H9 (cell line): ENCODE measurements around the gene MS4A10. TPM values are rescaled to one million over a fixed set of nuclear protein-coding genes. Genes with fewer than 3 reads are reported as not detected.

Experiments
- DNase-seq: peaks from one replicate; pipeline ENCODE4 v3.0.0-alpha.2; 2017
- H2AFZ ChIP-seq: one replicate; pipeline ENCODE4 v1.6.1; 2013; ENCODE audit warnings: mild to moderate bottlenecking, low read length, control low read depth, moderate library complexity
- H2AK5ac ChIP-seq: 2 replicates; pipeline ENCODE4 v1.6.1; 2013; ENCODE audit warnings: low read length, control low read depth, mixed read lengths; ENCODE audit not compliant: insufficient read length
- H2BK120ac ChIP-seq: one replicate; pipeline ENCODE4 v1.6.1; 2013; ENCODE audit warnings: low read depth, mild to moderate bottlenecking, low read length, control low read depth, inconsistent platforms; ENCODE audit not compliant: poor library complexity, severe bottlenecking
- H2BK12ac ChIP-seq: 2 replicates; pipeline ENCODE4 v1.6.1; 2013; ENCODE audit warnings: low read length, control low read depth, mixed read lengths, low read depth; ENCODE audit not compliant: insufficient read length
- H2BK15ac ChIP-seq: 2 replicates; pipeline ENCODE4 v1.6.1; 2013; ENCODE audit warnings: low read depth, low read length, control low read depth
- H2BK20ac ChIP-seq: one replicate; pipeline ENCODE4 v1.6.1; 2013; ENCODE audit warnings: low read depth, mild to moderate bottlenecking, low read length, control low read depth, inconsistent platforms; ENCODE audit not compliant: poor library complexity, severe bottlenecking
- H2BK5ac ChIP-seq: 2 replicates; pipeline ENCODE4 v1.6.1; 2013; ENCODE audit warnings: low read length, control low read depth, mixed read lengths; ENCODE audit not compliant: insufficient read length
- H3K14ac ChIP-seq: 2 replicates; pipeline ENCODE4 v1.6.1; 2013; ENCODE audit warnings: low read length, control low read depth; ENCODE audit not compliant: insufficient read depth
- H3K18ac ChIP-seq: 2 replicates; pipeline ENCODE4 v1.6.1; 2013; ENCODE audit warnings: low read depth, mild to moderate bottlenecking, mixed read lengths, low read length, control low read depth; ENCODE audit not compliant: insufficient read length
- H3K23ac ChIP-seq: 2 replicates; pipeline ENCODE4 v1.6.1; 2013; ENCODE audit warnings: low read length, control low read depth, mixed read lengths, low read depth; ENCODE audit not compliant: insufficient read length
- H3K23me2 ChIP-seq: 2 replicates; pipeline ENCODE4 v1.6.1; 2013; ENCODE audit warnings: low read depth, mild to moderate bottlenecking, mixed read lengths, low read length, control low read depth; ENCODE audit not compliant: insufficient read length, poor library complexity, severe bottlenecking
- H3K27ac ChIP-seq: 2 replicates; pipeline ENCODE4 v1.5.1; 2013; ENCODE audit warnings: low read length, control low read depth, mixed read lengths, low read depth; ENCODE audit not compliant: insufficient read length
- H3K27me3 ChIP-seq: 2 replicates; pipeline ENCODE4 v1.6.1; 2013; ENCODE audit warnings: low read length, control low read depth, inconsistent platforms; ENCODE audit not compliant: insufficient read depth
- H3K4ac ChIP-seq: 2 replicates; pipeline ENCODE4 v1.6.1; 2013; ENCODE audit warnings: low read depth, mild to moderate bottlenecking, control low read depth, inconsistent platforms, low read length, moderate library complexity
- H3K4me1 ChIP-seq: 2 replicates; pipeline ENCODE4 v1.6.1; 2013; ENCODE audit warnings: low read length, control low read depth, inconsistent platforms; ENCODE audit not compliant: insufficient read depth
- H3K4me2 ChIP-seq: 2 replicates; pipeline ENCODE4 v1.6.1; 2013; ENCODE audit warnings: low read length, control low read depth, mixed read lengths; ENCODE audit not compliant: insufficient read length, insufficient read depth
- H3K56ac ChIP-seq: 2 replicates; pipeline ENCODE4 v1.6.1; 2013; ENCODE audit warnings: low read depth, mild to moderate bottlenecking, mixed read lengths, low read length, control low read depth; ENCODE audit not compliant: insufficient read length
- H3K79me1 ChIP-seq: 2 replicates; pipeline ENCODE4 v1.6.1; 2013; ENCODE audit warnings: low read depth, mild to moderate bottlenecking, moderate library complexity, low read length, control low read depth, inconsistent platforms; ENCODE audit not compliant: insufficient read depth, poor library complexity, severe bottlenecking
- H3K79me2 ChIP-seq: 2 replicates; pipeline ENCODE4 v1.6.1; 2013; ENCODE audit warnings: low read length, control low read depth, inconsistent platforms; ENCODE audit not compliant: insufficient read depth
- H3K9ac ChIP-seq: 2 replicates; pipeline ENCODE4 v1.6.1; 2013; ENCODE audit warnings: low read length, control low read depth, mixed read lengths; ENCODE audit not compliant: insufficient read length; ENCODE audit errors: extremely low read depth
- H3K9me3 ChIP-seq: one replicate; pipeline ENCODE4 v1.6.1; 2013; ENCODE audit warnings: low read depth, low read length, inconsistent platforms; ENCODE audit not compliant: control insufficient read depth
- H3T11ph ChIP-seq: one replicate; pipeline ENCODE4 v1.6.1; 2013; ENCODE audit warnings: mild to moderate bottlenecking, low read length, control low read depth, inconsistent platforms
- H4K20me1 ChIP-seq: one replicate; pipeline ENCODE4 v1.6.1; 2013; ENCODE audit not compliant: control insufficient read depth, insufficient read length, insufficient read depth
- H4K5ac ChIP-seq: 2 replicates; pipeline ENCODE4 v1.6.1; 2013; ENCODE audit warnings: low read depth, mild to moderate bottlenecking, mixed read lengths, low read length, control low read depth; ENCODE audit not compliant: insufficient read length
- H4K8ac ChIP-seq: replicated peaks from 2 replicates; pipeline ENCODE4 v1.6.1; 2013; ENCODE audit warnings: low read length, control low read depth, mixed read lengths, low read depth; ENCODE audit not compliant: insufficient read length
- H4K91ac ChIP-seq: 2 replicates; pipeline ENCODE4 v1.6.1; 2013; ENCODE audit warnings: low read depth, mild to moderate bottlenecking, moderate library complexity, mixed read lengths, low read length, control low read depth; ENCODE audit not compliant: insufficient read length
- H3K27ac Mint-ChIP-seq, 3 experiments: 2 replicates in 2 of 3; 3 replicates in 1 of 3; pipeline ENCODE4 v1.8.0; 2020 to 2021; ENCODE audit warnings: mixed read lengths in 3 of 3, mild to moderate bottlenecking in 1 of 3, moderate library complexity in 1 of 3
- H3K27me3 Mint-ChIP-seq: 2 replicates; pipeline ENCODE4 v1.8.0; 2021; ENCODE audit warnings: low read depth, mild to moderate bottlenecking, moderate library complexity, mixed read lengths
- H3K36me3 Mint-ChIP-seq, 3 experiments: 2 replicates in 2 of 3; 3 replicates in 1 of 3; pipeline ENCODE4 v1.8.0; 2020 to 2021; ENCODE audit warnings: low read depth in 3 of 3, mixed read lengths in 3 of 3; ENCODE audit not compliant: insufficient read depth in 1 of 3
- H3K4me1 Mint-ChIP-seq, 2 experiments: 2 replicates each; pipeline ENCODE4 v1.8.0; 2020; ENCODE audit warnings: mixed read lengths in 2 of 2
- H3K4me3 Mint-ChIP-seq, 2 experiments: 2 replicates in 1 of 2; 3 replicates in 1 of 2; pipeline ENCODE4 v1.8.0; 2020 to 2021; ENCODE audit warnings: mild to moderate bottlenecking in 2 of 2, mixed read lengths in 2 of 2, moderate library complexity in 1 of 2
- H3K9me3 Mint-ChIP-seq, 2 experiments: 2 replicates in 1 of 2; 3 replicates in 1 of 2; pipeline ENCODE4 v1.8.0; 2020; ENCODE audit warnings: mild to moderate bottlenecking in 2 of 2, mixed read lengths in 2 of 2, moderate library complexity in 1 of 2
- CTCF ChIP-seq: fragments of 200-600 bp; sonication (generic); conservative IDR thresholded peaks from 3 replicates; pipeline ENCODE4 v1.8.0; 2021; ENCODE audit warnings: antibody characterized with exemption, mild to moderate bottlenecking
- WGBS: extraction: QIAGEN DNeasy Blood & Tissue Kit; methylation state at CpG from one replicate; pipeline ENCODE4 v1.1.7; 2013; ENCODE audit warnings: missing lambda C conversion rate, low lambda C conversion rate, mixed read lengths; ENCODE audit not compliant: insufficient read length; ENCODE audit errors: extremely low coverage; 5-methylcytosine and 5-hydroxymethylcytosine counted together
- total RNA-seq: library from RNA; stranded (reverse); gene quantifications from 2 replicates; pipeline ENCODE4 v1.2.1, GENCODE V29; 2021

Gene MS4A10
- total RNA-seq, 1 experiment from 2014 or later = not detected

- H4K8ac ChIP-seq = no peak overlapping the region
- no peak overlapping the region for H3K27ac ChIP-seq
- H2BK120ac ChIP-seq = no peak overlapping the region
- H2BK5ac ChIP-seq = no peak overlapping the region
- WGBS = no CpG with 5 or more reads among the region's 4 CpGs
- H2BK12ac ChIP-seq = no peak overlapping the region
- no peak overlapping the region for H4K91ac ChIP-seq
- peaks cover 0 to 3% of the 10 kb centered on the region in 2 experiments; a peak in 1 of 4 replicates for H3K4me1 Mint-ChIP-seq
- no peak overlapping the region for H2AK5ac ChIP-seq
- no peak overlapping the region for H3K4ac ChIP-seq
- no peak overlapping the region for H3K27ac Mint-ChIP-seq
- H3K79me2 ChIP-seq = no peaks in the 10 kb centered on the region
- H3K56ac ChIP-seq = no peak overlapping the region
- H2BK15ac ChIP-seq = no peak overlapping the region
- H3K23ac ChIP-seq = no peak overlapping the region
- H2BK20ac ChIP-seq = no peak overlapping the region
- DNase-seq = no peak
- no peak overlapping the region for H3K4me3 Mint-ChIP-seq
- H3K23me2 ChIP-seq = no peaks in the 10 kb centered on the region
- H3K9me3 Mint-ChIP-seq = peaks cover 3 to 6% of the 10 kb centered on the region in 2 experiments; a peak in 3 of 5 replicates
- H3K14ac ChIP-seq = no peak overlapping the region
- H3K36me3 Mint-ChIP-seq = peaks cover 0 to 8% (median 0%) of the 10 kb centered on the region in 3 experiments; a peak in 2 of 7 replicates
- H3K27me3 ChIP-seq = no peaks in the 10 kb centered on the region; the same call in none of the 2 replicates
- no peaks in the 10 kb centered on the region for H3K9me3 ChIP-seq
- no peak overlapping the region for H3K9ac ChIP-seq
- H4K5ac ChIP-seq = no peak overlapping the region
- no peak overlapping the region for H3T11ph ChIP-seq
- no peak overlapping the region for H3K18ac ChIP-seq
- no peaks in the 10 kb centered on the region for H3K4me1 ChIP-seq
- H3K79me1 ChIP-seq = no peaks in the 10 kb centered on the region
- TF ChIP-seq CTCF = no peak
- H3K4me2 ChIP-seq = no peak overlapping the region
- no peaks in the 10 kb centered on the region for H4K20me1 ChIP-seq
- H2AFZ ChIP-seq = no peak overlapping the region
- H3K27me3 Mint-ChIP-seq = peaks cover 10% of the 10 kb centered on the region
These were observed 31.8 kb upstream of the MS4A10 start for GRCh38 chr11:60753309-60753708.
